HCT116 (cell line): ENCODE data around the gene LYRM4. TPM values are rescaled to one million over a fixed set of nuclear protein-coding genes. Genes with fewer than 3 reads are reported as not detected.

Experiments used
- ATAC-seq: fragments of 200-7000 bp; cut with Tn5 transposase; 2 replicates; pipeline ENCODE4 v1.9.1; 2020; ENCODE audit warnings: mild to moderate bottlenecking, moderate library complexity
- BruUV-seq: library from RNA; stranded (reverse); fragments of 400-500 nt; replicated peaks from 2 replicates; lab custom pipeline; 2021; lab: Mats Ljungman, UMichigan
- CTCF ChIA-PET: fragments of 300-600 bp; sonication (Branson Sonifier 250); formaldehyde crosslinking; loops from one replicate; lab custom pipeline; 2021; ENCODE audit warnings: antibody characterized with exemption; lab: Charles Lee
- POLR2A ChIA-PET: fragments of 300-600, 350-600 bp; sonication (Branson Sonifier 250); formaldehyde crosslinking; loops from one replicate; lab custom pipeline; 2021; ENCODE audit warnings: antibody characterized with exemption; lab: Charles Lee
- RAD21 ChIA-PET, 2 experiments: fragments of 300-600 bp; sonication (Branson Sonifier 250); formaldehyde crosslinking; loops; one replicate each; lab custom pipeline; 2023; ENCODE audit warnings: low total read pairs in 2 of 2; ENCODE audit not compliant: uncharacterized antibody in 2 of 2, unreplicated experiment in 2 of 2, low non-redundant PET in 1 of 2; lab: Charles Lee
- DNase-seq: peaks from one replicate; pipeline ENCODE4 v3.0.0-alpha.2; 2010; ENCODE audit warnings: low read depth, low spot score
- H2AFZ ChIP-seq: fragments of 200-600 bp; shearing (Covaris generic), sonication (generic); 2 replicates; pipeline ENCODE4 v1.6.1; 2017; ENCODE audit warnings: low read depth, mixed run types, mixed read lengths, antibody characterized with exemption, low read length; ENCODE audit not compliant: poor library complexity, severe bottlenecking
- H3K27ac ChIP-seq: 2 replicates; pipeline ENCODE4 v1.5.1; 2012; ENCODE audit warnings: low read depth, low read length
- H3K27me3 ChIP-seq: fragments of 200-600 bp; sonication (generic); 2 replicates; pipeline ENCODE4 v1.6.1; 2016; ENCODE audit warnings: mixed run types, low read length, mixed read lengths; ENCODE audit not compliant: insufficient read depth
- H3K36me3 ChIP-seq, 2 experiments: fragments of 200-500 bp in 1 of 2; fragments of 200-600 bp in 1 of 2; sonication (Bioruptor generic) in 1 of 2; sonication (generic) in 1 of 2; 2 replicates each; pipeline versions ENCODE4 v1.5.1 to v1.6.1; 2014 to 2016; ENCODE audit warnings: low read length in 2 of 2, inconsistent platforms in 1 of 2, mixed read lengths in 1 of 2, mixed run types in 1 of 2; ENCODE audit not compliant: insufficient read depth in 2 of 2, control insufficient read depth in 1 of 2
- H3K4me1 ChIP-seq, 2 experiments: fragments of 200-600 bp in 1 of 2; sonication (generic) in 1 of 2; 2 replicates each; pipeline versions ENCODE4 v1.5.1 to v1.6.1; 2012 to 2017; ENCODE audit warnings: low read length in 2 of 2, inconsistent platforms in 1 of 2, mild to moderate bottlenecking in 1 of 2, mixed read lengths in 1 of 2, mixed run types in 1 of 2, moderate library complexity in 1 of 2; ENCODE audit not compliant: insufficient read depth in 2 of 2, control insufficient read depth in 1 of 2
- H3K4me2 ChIP-seq: fragments of 200-600 bp; sonication (generic); 2 replicates; pipeline ENCODE4 v1.6.1; 2017; ENCODE audit warnings: mixed run types, low read length, mixed read lengths
- H3K4me3 ChIP-seq, 2 experiments: fragments of 200-600 bp in 1 of 2; sonication (generic) in 1 of 2; replicated peaks in 1 of 2; 2 replicates each; pipeline ENCODE4 v1.5.1; 2011 to 2016; ENCODE audit warnings: low read length in 2 of 2, control low read depth in 1 of 2, low read depth in 1 of 2, mild to moderate bottlenecking in 1 of 2, mixed read lengths in 1 of 2, mixed run types in 1 of 2
- H3K79me2 ChIP-seq: fragments of 200-600 bp; sonication (generic); 2 replicates; pipeline ENCODE4 v1.6.1; 2017; ENCODE audit warnings: mild to moderate bottlenecking, mixed run types, low read length, moderate library complexity, mixed read lengths; ENCODE audit not compliant: insufficient read depth
- H3K9ac ChIP-seq: fragments of 200-600 bp; sonication (generic); 2 replicates; pipeline ENCODE4 v1.6.1; 2016; ENCODE audit warnings: low read length, mixed read lengths
- H3K9me2 ChIP-seq: fragments of 200-600 bp; sonication (generic), shearing (Covaris generic); 2 replicates; pipeline ENCODE4 v1.6.1; 2017; ENCODE audit warnings: mixed run types, mild to moderate bottlenecking, moderate library complexity; ENCODE audit not compliant: insufficient read depth
- H3K9me3 ChIP-seq, 2 experiments: fragments of 200-500 bp in 1 of 2; fragments of 200-600 bp in 1 of 2; sonication (Bioruptor generic) in 1 of 2; sonication (generic) in 1 of 2; 2 replicates each; pipeline ENCODE4 v1.6.1; 2014 to 2017; ENCODE audit warnings: low read length in 2 of 2, mixed read lengths in 2 of 2, inconsistent platforms in 1 of 2, low read depth in 1 of 2, mild to moderate bottlenecking in 1 of 2, mixed run types in 1 of 2, moderate library complexity in 1 of 2; ENCODE audit not compliant: control insufficient read depth in 1 of 2, insufficient read depth in 1 of 2
- H4K20me1 ChIP-seq: fragments of 200-600 bp; sonication (generic), shearing (Covaris generic); 2 replicates; pipeline ENCODE4 v1.6.1; 2017; ENCODE audit warnings: mixed run types, mild to moderate bottlenecking, moderate library complexity; ENCODE audit not compliant: insufficient read depth
- CBX3 ChIP-seq: IDR thresholded peaks from 2 replicates; pipeline ENCODE4 v1.6.1; 2012; ENCODE audit warnings: low read depth
- POLR2A ChIP-seq: IDR thresholded peaks from 2 replicates; pipeline ENCODE4 v1.7.0; 2011; ENCODE audit warnings: borderline replicate concordance; ENCODE audit not compliant: insufficient read depth, insufficient read length; ENCODE audit errors: extremely low read depth
- ZNF274 ChIP-seq: fragments of 200-500 bp; sonication (Bioruptor generic); IDR thresholded peaks from 2 replicates; pipeline ENCODE4 v1.6.1; 2014; ENCODE audit warnings: mild to moderate bottlenecking, low read depth, low read length, inconsistent platforms
- intact Hi-C: fragments of 100-400 bp; cut with micrococcal nuclease; formaldehyde crosslinking; loops from 2 replicates; pipeline ENCODE4 v1.10.0; 2022
- total RNA-seq: library from RNA; stranded (reverse); gene quantifications from one replicate; pipeline ENCODE4 v1.2.1, GENCODE V29; 2021; ENCODE audit not compliant: unreplicated experiment
- TF ChIP-seq, protein P1 (sequence below): IDR thresholded peaks from 2 replicates; pipeline ENCODE4 v1.6.1; 2012; ENCODE audit warnings: low read depth
- TF ChIP-seq, protein P2 (sequence below): IDR thresholded peaks from 2 replicates; pipeline ENCODE4 v1.6.1; 2011; ENCODE audit warnings: mild to moderate bottlenecking, low read length, moderate library complexity; ENCODE audit not compliant: insufficient replicate concordance; ENCODE audit errors: extremely low read depth

Gene LYRM4
- total RNA-seq, 1 experiment from 2014 or later = 30.1 TPM

DNA sequence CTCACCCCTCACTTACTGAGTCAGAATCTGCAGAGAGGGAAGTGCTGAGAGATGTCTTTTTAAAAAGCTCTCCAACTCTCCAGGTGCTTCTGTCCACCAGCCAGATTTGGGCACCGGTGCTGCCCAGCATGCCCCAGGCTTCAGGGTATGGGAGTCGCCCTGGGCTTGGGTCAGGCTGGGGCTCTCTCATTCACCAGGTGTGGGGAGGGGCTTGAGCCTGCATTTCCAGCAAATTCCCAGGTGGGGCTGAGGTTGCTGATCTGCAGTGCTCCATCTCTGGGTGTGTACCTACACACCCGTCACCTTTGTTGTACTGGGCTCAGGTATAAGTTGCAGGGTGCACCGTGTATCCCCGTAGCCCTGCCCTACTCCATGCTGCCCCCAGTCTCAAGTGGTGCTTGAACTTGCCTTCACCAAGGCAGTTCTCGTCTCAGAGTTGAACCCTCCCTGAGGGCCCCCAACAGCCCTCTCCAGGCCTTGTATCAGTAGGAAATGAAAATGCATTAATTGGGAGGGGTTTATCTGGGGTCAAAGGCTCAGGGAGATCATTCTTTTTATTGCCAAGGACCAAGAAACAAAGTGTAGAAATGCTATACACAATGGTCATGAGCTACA, 152.1 kb downstream of the LYRM4 start:
- ChIA-PET POLR2A (no interaction called here), CTCF (no interaction called here), RAD21 (no interaction called here)
- H3K79me2 ChIP-seq = no peaks in the 10 kb centered on the region
- H3K4me1 ChIP-seq = peaks cover 0 to 13% of the 10 kb centered on the region in 2 experiments; a peak in 1 of 4 replicates
- no peaks in the 10 kb centered on the region for H4K20me1 ChIP-seq
- no peaks in the 10 kb centered on the region for H3K27me3 ChIP-seq
- H3K27ac ChIP-seq = no peak overlapping the region
- no peak overlapping the region for H3K4me3 ChIP-seq
- H3K9me3 ChIP-seq = no peaks in the 10 kb centered on the region
- no peak overlapping the region for H3K9ac ChIP-seq
- DNase-seq = no peak
- H2AFZ ChIP-seq = no peak overlapping the region
- H3K9me2 ChIP-seq = no peaks in the 10 kb centered on the region
- no peaks in the 10 kb centered on the region for H3K36me3 ChIP-seq
- no TSS peak for BruUV-seq
- no peak for ATAC-seq
- TF ChIP-seq, protein P1, sequence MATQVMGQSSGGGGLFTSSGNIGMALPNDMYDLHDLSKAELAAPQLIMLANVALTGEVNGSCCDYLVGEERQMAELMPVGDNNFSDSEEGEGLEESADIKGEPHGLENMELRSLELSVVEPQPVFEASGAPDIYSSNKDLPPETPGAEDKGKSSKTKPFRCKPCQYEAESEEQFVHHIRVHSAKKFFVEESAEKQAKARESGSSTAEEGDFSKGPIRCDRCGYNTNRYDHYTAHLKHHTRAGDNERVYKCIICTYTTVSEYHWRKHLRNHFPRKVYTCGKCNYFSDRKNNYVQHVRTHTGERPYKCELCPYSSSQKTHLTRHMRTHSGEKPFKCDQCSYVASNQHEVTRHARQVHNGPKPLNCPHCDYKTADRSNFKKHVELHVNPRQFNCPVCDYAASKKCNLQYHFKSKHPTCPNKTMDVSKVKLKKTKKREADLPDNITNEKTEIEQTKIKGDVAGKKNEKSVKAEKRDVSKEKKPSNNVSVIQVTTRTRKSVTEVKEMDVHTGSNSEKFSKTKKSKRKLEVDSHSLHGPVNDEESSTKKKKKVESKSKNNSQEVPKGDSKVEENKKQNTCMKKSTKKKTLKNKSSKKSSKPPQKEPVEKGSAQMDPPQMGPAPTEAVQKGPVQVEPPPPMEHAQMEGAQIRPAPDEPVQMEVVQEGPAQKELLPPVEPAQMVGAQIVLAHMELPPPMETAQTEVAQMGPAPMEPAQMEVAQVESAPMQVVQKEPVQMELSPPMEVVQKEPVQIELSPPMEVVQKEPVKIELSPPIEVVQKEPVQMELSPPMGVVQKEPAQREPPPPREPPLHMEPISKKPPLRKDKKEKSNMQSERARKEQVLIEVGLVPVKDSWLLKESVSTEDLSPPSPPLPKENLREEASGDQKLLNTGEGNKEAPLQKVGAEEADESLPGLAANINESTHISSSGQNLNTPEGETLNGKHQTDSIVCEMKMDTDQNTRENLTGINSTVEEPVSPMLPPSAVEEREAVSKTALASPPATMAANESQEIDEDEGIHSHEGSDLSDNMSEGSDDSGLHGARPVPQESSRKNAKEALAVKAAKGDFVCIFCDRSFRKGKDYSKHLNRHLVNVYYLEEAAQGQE = no peak
- no peak for TF ChIP-seq ZNF274
- no peak for TF ChIP-seq POLR2A
- TF ChIP-seq, protein P2, sequence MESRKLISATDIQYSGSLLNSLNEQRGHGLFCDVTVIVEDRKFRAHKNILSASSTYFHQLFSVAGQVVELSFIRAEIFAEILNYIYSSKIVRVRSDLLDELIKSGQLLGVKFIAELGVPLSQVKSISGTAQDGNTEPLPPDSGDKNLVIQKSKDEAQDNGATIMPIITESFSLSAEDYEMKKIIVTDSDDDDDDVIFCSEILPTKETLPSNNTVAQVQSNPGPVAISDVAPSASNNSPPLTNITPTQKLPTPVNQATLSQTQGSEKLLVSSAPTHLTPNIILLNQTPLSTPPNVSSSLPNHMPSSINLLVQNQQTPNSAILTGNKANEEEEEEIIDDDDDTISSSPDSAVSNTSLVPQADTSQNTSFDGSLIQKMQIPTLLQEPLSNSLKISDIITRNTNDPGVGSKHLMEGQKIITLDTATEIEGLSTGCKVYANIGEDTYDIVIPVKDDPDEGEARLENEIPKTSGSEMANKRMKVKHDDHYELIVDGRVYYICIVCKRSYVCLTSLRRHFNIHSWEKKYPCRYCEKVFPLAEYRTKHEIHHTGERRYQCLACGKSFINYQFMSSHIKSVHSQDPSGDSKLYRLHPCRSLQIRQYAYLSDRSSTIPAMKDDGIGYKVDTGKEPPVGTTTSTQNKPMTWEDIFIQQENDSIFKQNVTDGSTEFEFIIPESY = no peak
- no peak for TF ChIP-seq CBX3
- no peak overlapping the region for H3K4me2 ChIP-seq
- intact Hi-C loops = no loop called here
